NAMALWA (cell line): ENCODE data around the gene FCER1G.

Experiments used
- DNase-seq: peaks from one replicate; pipeline ENCODE4 v3.0.0-alpha.2; 2015; ENCODE audit warnings: low spot score

FCER1G gene

GRCh38 chr1:161188381-161188780 is 26.7 kb upstream of the FCER1G start:
- DNase-seq = no peak

DNA sequence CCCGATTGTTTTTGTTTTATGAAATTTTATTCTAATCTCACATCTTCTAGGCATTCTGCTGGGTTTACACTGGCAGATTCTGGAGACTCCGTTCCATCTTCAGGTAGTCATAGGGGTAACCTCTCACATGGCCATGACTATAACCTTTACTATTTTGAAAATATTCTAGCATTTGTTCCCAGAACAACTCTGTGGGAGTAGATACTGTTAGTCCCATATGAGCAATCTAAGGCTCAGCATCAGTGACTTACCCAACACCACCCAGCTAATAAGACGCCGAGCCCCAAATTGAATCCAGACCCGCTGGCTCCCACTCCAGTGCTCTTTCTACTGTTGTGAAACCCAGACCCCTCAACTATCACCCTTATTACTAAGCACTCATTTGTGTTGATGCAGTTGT is 26.1 kb upstream of the FCER1G start:
- no peak for DNase-seq

DNA sequence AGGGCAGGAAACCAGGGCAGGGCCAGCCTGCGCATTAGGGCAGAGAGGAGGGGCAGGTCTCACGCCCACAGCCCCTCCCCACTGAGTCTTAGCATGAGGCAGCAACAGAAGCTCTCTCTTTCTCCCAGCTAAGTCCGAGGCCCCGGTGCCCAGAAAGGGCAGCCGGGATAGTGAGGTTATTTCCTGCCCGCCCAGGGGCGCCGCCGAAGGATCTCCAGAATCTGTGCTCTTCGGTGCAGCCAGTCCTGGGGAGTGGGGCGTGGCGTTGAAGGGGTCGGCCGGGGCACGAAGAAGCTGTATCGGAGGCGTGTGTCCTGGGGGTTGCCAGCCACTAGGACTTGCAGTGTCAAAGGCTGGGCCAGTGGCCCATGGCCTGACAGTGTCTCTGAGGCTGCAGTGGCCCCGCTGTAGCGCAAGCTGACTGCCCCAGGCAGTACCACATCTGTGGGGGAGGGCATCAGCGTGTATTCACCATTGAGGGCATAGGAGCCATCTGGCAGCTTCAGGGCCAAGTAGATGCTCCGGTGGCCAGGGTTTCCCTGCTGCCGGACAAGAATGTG is 24.1 kb upstream of the FCER1G start:
- no peak for DNase-seq

- DNase-seq = no peak
Observed at GRCh38 chr1:161191971-161192370, 23.1 kb upstream of the FCER1G start.

DNA sequence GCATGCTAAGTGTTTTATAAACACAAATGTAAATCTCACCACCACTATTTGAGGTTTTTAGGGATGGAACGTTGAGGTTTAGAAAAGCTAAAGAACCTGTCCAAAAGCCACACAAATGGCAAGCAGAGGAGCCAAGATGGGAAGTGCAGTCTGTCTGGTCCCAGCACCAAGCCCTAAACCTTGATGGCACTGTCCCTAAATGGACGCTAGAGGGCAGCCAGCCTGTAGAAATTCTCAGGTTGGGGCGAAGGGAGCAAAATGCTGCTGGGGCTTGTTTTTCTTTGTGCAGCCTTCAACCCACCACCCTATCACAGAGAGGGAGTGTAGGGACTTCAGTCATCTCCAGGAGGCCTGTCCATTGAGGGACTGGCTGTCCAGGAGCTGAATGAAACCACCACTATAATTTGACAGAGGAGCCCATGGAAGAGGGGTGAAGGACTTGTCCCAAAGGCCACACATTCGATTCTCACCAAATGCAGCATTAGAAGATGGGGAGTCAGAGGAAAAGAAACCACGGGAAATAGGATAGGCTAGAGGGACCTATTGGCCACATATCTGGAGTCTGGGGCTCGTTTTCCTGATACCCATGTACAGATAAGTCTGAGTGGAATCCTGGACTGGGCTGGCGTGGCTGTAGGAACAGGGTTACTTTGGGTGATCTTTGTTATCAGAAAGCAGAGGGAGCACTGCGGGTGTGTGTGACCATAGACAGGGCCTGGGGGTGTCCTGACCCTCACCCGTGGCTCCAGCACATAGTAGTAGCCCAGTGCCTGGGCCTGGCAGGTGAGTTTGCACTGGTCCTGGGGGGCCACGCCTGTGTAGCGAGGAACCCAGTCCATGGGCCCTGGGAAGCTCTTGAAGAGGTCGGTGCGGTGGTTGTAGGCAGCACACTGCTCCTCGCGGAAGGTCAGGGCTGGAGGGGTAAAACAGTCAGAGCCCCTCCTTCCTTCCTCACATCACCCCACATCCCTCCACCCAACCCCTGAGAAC is 22.3 kb upstream of the FCER1G start:
- peak; percentile 95 for DNase-seq

DNA sequence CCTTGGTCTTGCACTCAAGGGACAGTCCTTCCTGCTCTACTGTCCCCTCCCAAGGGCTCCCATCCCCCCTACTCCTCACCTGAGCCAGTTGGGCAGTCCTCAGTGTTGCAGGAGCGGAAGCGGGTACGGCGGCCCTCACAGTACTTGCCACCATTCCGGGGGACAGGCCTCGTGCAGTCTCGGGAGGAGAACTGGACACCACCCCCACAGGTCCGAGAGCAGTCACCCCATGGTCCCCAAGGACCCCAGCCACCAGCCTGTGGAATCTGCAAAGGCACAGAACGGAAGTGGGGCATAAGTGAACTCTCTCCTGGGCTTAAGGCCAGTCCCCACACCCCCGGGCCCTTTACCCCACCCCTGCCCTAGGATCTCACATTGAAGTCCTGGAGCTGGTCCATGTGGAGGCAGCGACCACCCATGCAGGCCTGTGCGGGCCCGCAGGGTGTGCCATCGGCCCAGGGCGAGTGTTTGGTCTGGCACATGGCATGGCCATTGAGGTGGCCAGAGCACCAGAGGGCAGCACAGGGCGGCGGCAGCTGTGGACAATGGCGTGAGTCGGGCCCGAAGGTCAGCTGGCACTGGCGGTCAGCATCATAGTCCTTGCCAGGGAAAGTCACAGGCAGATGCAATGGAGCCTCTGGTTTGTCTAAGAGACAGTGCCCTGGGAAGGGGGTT is 21.4 kb upstream of the FCER1G start:
- DNase-seq = no peak

- no peak for DNase-seq
Observed at GRCh38 chr1:161195171-161195570, 19.9 kb upstream of the FCER1G start.

GRCh38 chr1:161196111-161196510 is 19.0 kb upstream of the FCER1G start:
- no peak for DNase-seq

DNA sequence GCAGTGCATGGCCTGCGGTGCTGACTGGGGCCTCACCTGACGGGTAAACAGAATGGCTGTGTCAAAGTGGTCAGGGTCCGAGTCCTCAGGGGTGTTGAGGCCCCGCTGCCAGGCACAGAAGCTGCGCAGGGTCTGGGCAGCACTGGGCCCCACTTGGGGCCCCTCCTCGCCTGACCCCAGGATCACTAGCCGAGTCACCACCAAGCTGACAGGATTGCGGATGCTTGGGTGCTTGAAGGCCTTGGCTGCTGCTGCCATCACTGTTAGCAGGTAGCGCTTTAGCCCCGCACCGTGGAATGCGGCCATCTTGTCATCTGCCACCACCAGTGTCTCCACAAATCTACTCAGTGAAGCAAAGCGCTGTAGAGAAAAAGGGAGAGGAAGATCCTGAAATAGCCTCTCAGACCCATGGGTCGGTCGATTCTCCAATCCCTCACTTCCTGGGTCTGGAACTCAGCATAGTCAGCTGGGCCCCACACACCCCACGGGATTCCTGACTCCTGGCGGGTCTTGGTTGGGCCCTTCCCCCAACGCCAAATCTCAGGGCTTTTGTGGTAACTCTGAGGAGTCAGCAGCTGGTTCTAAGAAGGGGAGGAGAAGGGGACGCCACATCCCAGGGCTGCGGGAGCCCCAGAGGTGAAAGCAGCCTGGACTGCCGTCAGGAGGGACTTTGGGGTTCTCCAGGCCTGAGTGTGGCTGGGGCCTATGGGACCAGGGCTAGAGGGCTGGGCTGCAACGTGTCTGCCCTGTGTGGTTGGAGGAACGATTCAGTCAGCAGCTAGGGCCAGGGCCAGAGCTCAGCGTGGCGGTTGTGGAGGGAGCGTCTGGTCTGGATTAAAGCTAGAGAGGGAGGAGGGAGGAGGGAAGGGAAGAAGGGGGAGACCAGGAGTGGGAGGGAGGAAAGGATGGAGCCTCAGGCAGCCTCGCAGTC is 18.3 kb upstream of the FCER1G start:
- no peak for DNase-seq

GRCh38 chr1:161197560-161198193 is 17.4 kb upstream of the FCER1G start:
- no peak for DNase-seq

GRCh38 chr1:161198194-161198896 is 16.8 kb upstream of the FCER1G start:
- no peak for DNase-seq

DNA sequence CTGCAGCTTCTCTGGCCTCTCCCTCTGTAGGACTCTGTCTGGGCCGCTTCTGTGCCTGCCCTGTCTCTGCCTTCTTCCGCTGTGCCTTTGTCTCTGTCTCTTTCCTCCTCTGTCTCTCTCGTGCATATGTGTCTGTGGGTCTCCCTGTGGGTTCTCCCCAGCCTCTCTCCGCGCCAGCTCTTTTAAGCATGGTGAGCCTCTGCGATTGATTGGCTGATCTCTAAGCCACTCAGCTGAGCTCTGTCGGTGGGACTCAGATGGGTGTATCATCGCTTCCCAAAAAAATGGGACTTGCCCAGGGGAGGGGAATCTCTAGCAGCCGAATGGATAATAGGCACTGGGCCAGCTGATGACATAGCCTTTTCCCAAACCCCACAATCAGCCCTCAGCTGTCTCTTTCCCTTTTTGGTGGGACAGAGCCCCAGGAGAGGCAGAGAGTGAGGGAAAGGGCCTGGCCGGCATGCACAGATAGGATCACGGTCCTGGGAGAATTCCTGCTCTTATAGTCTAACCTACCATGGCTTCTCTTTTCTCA is 16.1 kb upstream of the FCER1G start, which contains the start of gene ADAMTS4:
Gene ADAMTS4, minus strand, starts transcription at position 158 of the 535 bp plus-strand sequence. CDS start 427 bp downstream, outside the sequence.
- no peak for DNase-seq

- no peak for DNase-seq
Observed at GRCh38 chr1:161199506-161200139, 15.5 kb upstream of the FCER1G start.

- no peak for DNase-seq
Observed at GRCh38 chr1:161200421-161200991, 14.6 kb upstream of the FCER1G start.

GRCh38 chr1:161200992-161201835 is 13.9 kb upstream of the FCER1G start:
- DNase-seq = no peak

- peak; percentile 100 for DNase-seq
Observed at GRCh38 chr1:161201836-161202712, 13.0 kb upstream of the FCER1G start, which contains the start of gene NDUFS2. Gene NDUFS2 (plus strand): TSS chr1:161202367. CDS start chr1:161202386, 19 bp downstream.
